Breast epithelium (tissue), 4 donors: ENCODE measurements around the gene PIK3R5. TPM values are rescaled to one million over a fixed set of nuclear protein-coding genes. Genes with fewer than 3 reads are reported as not detected.
A peak's percentile ranks its signal among the peaks of the same experiment; 100 is the strongest.

Source experiments
- DNase-seq, 2 donors: peaks; one replicate each; pipeline ENCODE4 v3.0.0-alpha.2; 2019; ENCODE audit warnings: low spot score in 2 of 2
- H3K27ac ChIP-seq, 2 donors: fragments of 200-600 bp; sonication (generic) in 1 of 2; one replicate each; pipeline ENCODE4 v1.5.1; 2016 to 2019; ENCODE audit warnings: mild to moderate bottlenecking in 1 of 2
- H3K27me3 ChIP-seq, 2 donors: fragments of 200-600 bp; sonication (generic) in 1 of 2; one replicate each; pipeline versions ENCODE4 v1.5.1 to v1.6.0; 2017 to 2019; ENCODE audit warnings: control low read depth in 1 of 2, mild to moderate bottlenecking in 1 of 2
- H3K36me3 ChIP-seq: fragments of 200-600 bp; one replicate; pipeline ENCODE4 v1.5.1; 2019
- H3K4me1 ChIP-seq, 2 donors: fragments of 200-600 bp; sonication (generic); one replicate each; pipeline ENCODE4 v1.5.1; 2016 to 2019; ENCODE audit warnings: control low read depth in 1 of 2
- H3K4me3 ChIP-seq, 3 donors: fragments of 200-600 bp; sonication (generic); 1 replicate in 2 of 3; 2 replicates in 1 of 3; pipeline ENCODE4 v1.5.1; 2016 to 2019; ENCODE audit warnings: mild to moderate bottlenecking in 3 of 3, moderate library complexity in 2 of 3
- H3K9me3 ChIP-seq, 2 donors: fragments of 200-600 bp; sonication (generic) in 1 of 2; one replicate each; pipeline ENCODE4 v1.5.1; 2016 to 2019; ENCODE audit warnings: control low read depth in 1 of 2
- POLR2A ChIP-seq: fragments of 450-650 bp; IDR thresholded peaks from one replicate; pipeline ENCODE4 v1.6.1; 2016; ENCODE audit warnings: antibody characterized with exemption, mild to moderate bottlenecking, moderate library complexity
- POLR2AphosphoS5 ChIP-seq, 3 donors: sonication (generic); formaldehyde crosslinking; IDR thresholded peaks; one replicate each; pipeline ENCODE4 v1.6.1; 2017; ENCODE audit warnings: antibody characterized with exemption in 3 of 3
- intact Hi-C: fragments of 100-400 bp; cut with DNase I; formaldehyde crosslinking; loops from one replicate; pipeline ENCODE4 v1.15.1; 2023; ENCODE audit warnings: low total_unique reads
- total RNA-seq, 3 donors: library from RNA; depleted of rRNA; stranded (reverse); fragments of >200 nt; gene quantifications; one replicate each; pipeline ENCODE4 v1.1.0, GENCODE V29; 2016
- TF ChIP-seq, protein P1 (sequence below), 3 donors: fragments of 450-650 bp; IDR thresholded peaks; one replicate each; pipeline ENCODE4 v1.5.1; 2016 to 2017; ENCODE audit warnings: antibody characterized with exemption in 3 of 3, mild to moderate bottlenecking in 3 of 3, moderate library complexity in 3 of 3

The PIK3R5 gene
- total RNA-seq, 3 donors from 2014 or later: 9.8 to 28.6 (median 12.3) TPM

DNA sequence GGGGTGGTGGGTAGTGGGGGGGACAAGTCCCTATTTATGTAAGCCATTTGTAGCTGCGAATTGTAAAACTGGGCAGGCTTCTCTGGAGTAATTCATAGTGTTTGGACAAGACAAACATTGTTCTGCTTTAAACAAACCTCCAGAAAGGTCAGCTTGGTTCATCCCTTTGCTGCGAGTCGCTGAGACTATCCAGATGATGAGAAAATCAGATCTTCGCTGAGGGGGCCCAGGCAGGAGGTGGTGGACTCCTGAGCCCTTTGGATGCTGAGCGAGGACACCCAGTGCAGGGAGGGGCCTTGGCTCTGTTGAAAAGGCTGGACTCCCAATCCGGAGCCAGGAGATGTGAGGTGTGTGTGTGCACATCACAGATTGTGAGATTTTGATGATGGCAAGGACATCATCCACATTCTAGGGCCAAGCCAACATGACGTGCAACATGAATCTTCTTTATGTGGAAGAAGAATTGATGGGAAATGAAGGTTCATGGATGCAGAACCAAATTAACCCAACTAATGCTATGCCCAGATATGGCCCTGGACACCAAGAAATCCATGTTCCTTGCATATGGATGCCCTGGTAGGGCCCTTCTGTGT, 40.8 kb upstream of the PIK3R5 start:
- Histone ChIP-seq H3K4me1 (peaks cover 0 to 11% of the 10 kb centered on the region in 2 donors), H3K36me3 (no peaks in the 10 kb centered on the region), H3K9me3 (no peaks in the 10 kb centered on the region), H3K27ac (no peak overlapping the region), H3K27me3 (peaks cover 0 to 38% of the 10 kb centered on the region in 2 donors), H3K4me3 (no peak overlapping the region)
- TF ChIP-seq, protein P1, sequence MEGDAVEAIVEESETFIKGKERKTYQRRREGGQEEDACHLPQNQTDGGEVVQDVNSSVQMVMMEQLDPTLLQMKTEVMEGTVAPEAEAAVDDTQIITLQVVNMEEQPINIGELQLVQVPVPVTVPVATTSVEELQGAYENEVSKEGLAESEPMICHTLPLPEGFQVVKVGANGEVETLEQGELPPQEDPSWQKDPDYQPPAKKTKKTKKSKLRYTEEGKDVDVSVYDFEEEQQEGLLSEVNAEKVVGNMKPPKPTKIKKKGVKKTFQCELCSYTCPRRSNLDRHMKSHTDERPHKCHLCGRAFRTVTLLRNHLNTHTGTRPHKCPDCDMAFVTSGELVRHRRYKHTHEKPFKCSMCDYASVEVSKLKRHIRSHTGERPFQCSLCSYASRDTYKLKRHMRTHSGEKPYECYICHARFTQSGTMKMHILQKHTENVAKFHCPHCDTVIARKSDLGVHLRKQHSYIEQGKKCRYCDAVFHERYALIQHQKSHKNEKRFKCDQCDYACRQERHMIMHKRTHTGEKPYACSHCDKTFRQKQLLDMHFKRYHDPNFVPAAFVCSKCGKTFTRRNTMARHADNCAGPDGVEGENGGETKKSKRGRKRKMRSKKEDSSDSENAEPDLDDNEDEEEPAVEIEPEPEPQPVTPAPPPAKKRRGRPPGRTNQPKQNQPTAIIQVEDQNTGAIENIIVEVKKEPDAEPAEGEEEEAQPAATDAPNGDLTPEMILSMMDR (IDR thresholded peaks at IDR 0.05): no peak
- no peak for TF ChIP-seq POLR2A
- no peak for TF ChIP-seq POLR2AphosphoS5 (IDR thresholded peaks at IDR 0.05)
- no peak for DNase-seq
- intact Hi-C loops: no loop called here

DNA sequence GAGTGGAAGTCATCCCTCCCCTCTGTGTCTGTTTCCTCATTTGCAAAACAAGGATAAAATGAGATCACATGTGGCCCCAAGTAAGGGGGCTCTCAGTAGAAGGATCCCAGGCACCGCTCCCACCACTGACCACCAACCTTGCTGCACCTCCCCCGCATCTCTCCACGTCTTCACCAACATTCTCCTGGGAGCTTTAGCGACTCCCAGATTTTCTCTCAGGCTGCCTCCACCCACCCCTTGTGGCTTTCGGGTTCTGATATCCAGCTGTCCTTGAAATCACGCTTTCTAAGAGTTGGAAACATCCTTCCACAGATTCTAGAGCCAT, 39.4 kb upstream of the PIK3R5 start:
- intact Hi-C loops: no loop called here
- Histone ChIP-seq H3K27ac (no peak overlapping the region), H3K36me3 (no peaks in the 10 kb centered on the region), H3K4me3 (no peak overlapping the region), H3K9me3 (no peaks in the 10 kb centered on the region), H3K4me1 (peaks cover 0 to 11% of the 10 kb centered on the region in 2 donors), H3K27me3 (peaks cover 0 to 38% of the 10 kb centered on the region in 2 donors)
- TF ChIP-seq POLR2AphosphoS5 (IDR thresholded peaks at IDR 0.05): no peak
- TF ChIP-seq, protein P1 (IDR thresholded peaks at IDR 0.05): no peak
- no peak for TF ChIP-seq POLR2A
- no peak for DNase-seq

- Histone ChIP-seq H3K4me3 (peak overlapping the region; percentile 47 to 72 (median 50)), H3K27me3 (peaks cover 0 to 38% of the 10 kb centered on the region in 2 donors), H3K9me3 (no peaks in the 10 kb centered on the region), H3K36me3 (no peaks in the 10 kb centered on the region), H3K4me1 (peaks cover 0 to 11% of the 10 kb centered on the region in 2 donors), H3K27ac (no peak overlapping the region)
- no peak for DNase-seq
- TF ChIP-seq POLR2AphosphoS5 (IDR thresholded peaks at IDR 0.05): no peak
- no peak for TF ChIP-seq POLR2A
- TF ChIP-seq, protein P1 (IDR thresholded peaks at IDR 0.05): no peak
- intact Hi-C loops: no loop called here
Observed at GRCh38 chr17:9004132-9004960, 38.8 kb upstream of the PIK3R5 start.

- peak overlapping the region; percentile 47 to 72 (median 50) for H3K4me3 ChIP-seq
- peaks cover 0 to 38% of the 10 kb centered on the region in 2 donors for H3K27me3 ChIP-seq
- H3K36me3 ChIP-seq: no peaks in the 10 kb centered on the region
- peaks cover 0 to 11% of the 10 kb centered on the region in 2 donors for H3K4me1 ChIP-seq
- H3K27ac ChIP-seq: no peak overlapping the region
- no peak for DNase-seq
- intact Hi-C loops: no loop called here
- H3K9me3 ChIP-seq: no peaks in the 10 kb centered on the region
- TF ChIP-seq POLR2AphosphoS5 (IDR thresholded peaks at IDR 0.05) (no peak), POLR2A (no peak)
- TF ChIP-seq, protein P1 (IDR thresholded peaks at IDR 0.05): no peak
Observed at GRCh38 chr17:9003355-9004131, 38.0 kb upstream of the PIK3R5 start.
